Myocyte (in vitro differentiated cells): ENCODE data around the gene KAZN. TPM values are rescaled to one million over a fixed set of nuclear protein-coding genes. Genes with fewer than 3 reads are reported as not detected.

ENCODE experiments used
- DNase-seq: peaks from one replicate; pipeline ENCODE4 v3.0.0-alpha.2; 2012; ENCODE audit warnings: low read depth
- total RNA-seq: library from RNA; depleted of rRNA; stranded (reverse); fragments of >200 nt; gene quantifications from 2 replicates; pipeline ENCODE4 v1.2.3, GENCODE V29; 2014

The KAZN gene
- total RNA-seq, 1 donor from 2014 or later: 15.0 TPM

DNA sequence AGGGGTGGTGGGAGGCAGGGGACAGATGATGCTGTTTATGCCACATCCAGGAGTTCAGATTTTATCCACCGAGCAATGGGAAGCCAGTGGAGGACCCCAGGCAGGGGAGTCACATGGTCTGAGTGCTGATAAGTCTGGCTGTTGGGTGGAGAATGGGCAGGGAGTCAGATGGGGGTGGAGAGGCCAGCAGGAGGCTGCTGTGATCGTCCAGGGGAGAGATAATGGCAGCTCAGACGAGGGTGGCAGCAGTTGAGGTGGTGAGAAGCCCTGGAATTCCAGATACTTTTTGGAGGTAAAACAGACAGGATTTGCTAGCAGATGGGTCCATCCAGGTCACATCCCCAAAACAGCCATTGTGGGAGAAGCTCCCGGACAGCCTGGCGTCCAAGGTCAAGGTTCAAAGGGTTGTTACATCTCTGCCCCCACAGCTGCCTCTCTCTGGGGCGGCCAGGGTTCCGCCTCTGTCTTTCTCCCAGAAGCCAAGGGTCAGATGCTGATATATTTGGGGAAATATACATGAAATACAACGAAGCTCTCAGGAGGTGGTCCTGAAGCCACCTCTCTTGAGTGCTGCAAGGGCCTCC is 303.0 kb downstream of the KAZN start:
- DNase-seq: no peak

DNA sequence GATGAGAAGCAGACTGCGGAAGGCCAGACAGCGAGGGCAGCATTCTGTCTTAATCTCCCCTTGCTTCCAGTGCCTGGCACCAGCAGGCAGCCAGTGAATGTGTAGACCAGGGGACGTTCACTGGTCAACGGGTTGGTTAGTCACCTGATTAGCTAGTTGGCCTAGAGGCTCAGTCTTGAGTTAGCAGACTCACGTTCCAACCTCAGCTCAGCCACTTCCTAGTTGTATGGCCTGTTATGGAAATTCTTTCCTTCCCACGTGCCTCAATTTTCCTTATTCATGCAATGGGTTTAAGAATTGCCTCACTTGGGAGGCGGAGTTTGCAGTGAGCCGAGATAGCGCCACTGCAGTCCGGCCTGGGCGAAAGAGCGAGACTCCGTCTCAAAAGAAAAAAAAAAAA is 305.4 kb downstream of the KAZN start:
- DNase-seq: no peak

DNA sequence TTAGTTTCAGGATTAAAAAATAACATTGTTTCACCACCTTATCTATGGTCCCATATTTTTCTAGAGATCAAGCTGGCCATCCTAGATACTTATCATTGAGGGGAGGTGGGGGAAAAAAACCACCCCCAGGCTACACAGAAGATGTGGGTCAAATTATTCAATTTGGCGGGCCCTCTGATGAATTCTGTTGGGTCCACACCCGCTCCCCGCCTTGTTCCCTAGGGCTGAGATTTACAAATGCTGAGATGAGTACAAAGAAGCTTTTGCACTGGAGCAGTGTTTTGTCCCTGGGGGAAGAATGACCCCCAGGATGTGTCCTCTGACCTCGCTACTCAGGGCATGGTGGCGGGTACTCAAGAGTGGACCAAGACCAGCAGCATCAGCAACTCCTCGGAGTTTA is 308.2 kb downstream of the KAZN start:
- no peak for DNase-seq

DNA sequence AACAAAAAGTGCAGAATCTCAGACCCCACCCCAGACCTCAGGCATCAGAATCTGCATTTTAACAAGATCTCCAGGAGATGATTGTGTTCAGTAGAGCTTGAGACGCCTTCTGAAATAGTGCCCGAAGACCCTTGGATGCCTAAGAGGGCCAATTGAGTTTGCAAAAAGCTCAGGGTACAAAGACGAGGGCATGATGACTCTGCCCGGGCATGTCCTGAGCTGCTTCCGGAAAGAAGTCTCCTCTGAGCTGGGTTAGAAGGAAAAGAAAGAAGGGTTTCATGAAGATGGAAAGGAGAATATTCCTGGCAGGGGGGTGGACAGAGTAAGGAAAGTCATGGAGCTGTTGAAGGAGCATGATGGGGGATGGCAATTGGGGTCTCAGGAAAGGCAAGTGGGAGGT is 308.9 kb downstream of the KAZN start:
- no peak for DNase-seq

DNA sequence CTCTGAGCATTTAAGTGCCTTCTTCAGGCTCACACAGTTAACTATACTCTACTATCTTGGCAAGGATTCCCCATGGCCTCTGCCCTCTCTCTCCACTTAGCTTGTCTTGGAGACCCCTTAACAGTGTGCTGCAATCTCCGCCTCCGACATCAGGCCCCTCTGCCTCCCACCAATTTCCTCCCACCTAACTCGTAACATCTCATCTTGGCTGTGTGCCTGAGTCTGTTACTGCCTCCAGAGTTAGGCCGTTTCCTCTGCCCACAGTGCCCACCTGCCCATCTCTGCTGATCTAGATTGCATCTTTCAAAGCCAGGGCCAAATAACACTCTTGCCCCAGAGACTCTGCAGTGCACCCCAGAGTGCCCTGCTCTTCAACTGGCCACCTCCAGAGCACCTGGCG is 310.8 kb downstream of the KAZN start:
- DNase-seq: no peak

DNA sequence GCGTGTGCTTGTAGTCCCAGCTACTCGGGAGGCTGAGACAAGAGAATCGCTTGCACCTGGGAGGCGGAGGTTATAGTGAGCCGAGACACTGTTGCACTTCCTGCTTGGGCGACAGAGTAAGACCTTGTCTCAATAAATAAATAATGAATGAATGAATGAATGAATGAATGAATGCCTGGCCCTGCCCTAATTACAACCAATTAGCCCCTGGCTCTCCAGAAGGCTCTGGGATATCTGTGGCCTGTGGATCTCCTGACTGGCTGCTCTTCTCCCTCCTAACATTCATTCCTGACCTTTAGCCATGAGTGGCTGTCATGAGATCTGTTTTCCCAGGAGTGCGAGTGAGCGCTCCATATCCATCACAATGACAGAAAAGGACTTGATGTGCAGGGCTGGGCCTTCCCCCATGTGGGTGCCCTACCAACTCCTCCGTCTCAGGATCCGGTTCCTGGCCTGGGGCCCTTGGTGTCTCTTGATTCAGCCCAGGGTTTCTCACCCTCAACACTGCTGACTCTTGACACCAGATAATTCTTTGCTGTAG is 311.5 kb downstream of the KAZN start:
- no peak for DNase-seq

DNA sequence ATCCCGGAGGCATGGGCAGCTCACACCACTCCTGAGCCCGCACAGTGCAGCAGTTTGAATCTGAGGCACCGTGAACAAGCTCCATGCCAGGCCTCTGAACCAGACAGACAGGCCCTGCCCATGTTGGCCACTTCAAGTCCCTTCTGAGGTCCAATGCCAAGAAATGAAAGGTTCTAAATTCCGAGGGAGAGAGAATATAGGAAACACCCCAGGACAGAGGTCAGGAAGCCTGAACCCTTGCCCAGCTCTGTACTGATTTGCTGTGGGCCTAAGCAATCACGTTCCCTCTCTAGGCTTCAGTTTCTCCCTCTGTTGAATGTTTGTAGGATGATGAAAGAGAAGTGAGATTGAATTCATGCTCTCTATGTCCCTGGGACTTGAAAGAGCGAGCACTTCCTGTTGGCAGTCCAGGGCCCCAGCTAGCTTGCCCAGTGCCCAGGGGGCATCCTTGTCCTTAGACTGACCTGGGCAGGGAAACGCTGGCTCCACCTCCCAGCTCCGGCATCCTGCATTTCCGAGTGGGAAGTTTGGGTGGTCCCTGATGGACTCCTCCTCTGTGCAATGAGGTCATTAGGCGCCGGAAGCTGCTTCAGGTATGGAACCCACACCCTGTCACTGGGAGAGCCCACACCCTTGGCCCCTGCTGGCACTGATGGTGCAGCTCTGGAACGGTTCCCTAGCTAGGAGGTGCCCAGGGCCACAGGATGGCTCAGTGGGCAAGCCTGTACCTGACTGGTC is 312.7 kb downstream of the KAZN start:
- DNase-seq: no peak

DNA sequence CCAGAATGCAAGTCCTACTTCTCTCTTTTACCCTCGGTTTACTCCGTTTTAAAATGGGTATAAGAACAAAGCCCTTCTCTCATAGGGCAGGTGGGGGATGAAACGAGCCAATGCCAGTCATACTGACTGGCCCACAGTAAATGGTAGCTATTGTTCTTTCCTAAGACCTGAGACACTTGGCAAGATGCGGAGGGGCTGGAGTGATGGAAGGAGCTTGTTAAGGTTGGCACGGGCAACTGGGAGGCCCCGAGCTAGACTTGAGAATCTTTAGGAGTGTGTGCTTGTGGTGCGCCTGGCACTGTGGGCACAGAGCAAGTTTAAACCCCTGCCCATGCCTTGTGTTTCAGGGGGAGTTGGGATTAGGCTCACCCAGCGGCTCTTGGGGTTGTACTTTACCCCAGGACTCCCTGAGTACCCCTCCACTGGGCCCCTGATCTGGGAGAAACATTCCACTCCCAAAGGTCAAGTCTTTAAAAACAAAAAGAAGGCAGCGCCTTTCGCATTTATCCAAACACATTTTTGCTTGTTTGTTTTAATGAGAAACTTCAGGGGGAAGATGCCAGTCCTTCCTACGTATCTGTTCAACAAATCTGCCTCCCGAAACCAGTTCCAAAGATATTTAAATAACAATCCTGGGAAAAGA is 314.5 kb downstream of the KAZN start:
- DNase-seq: no peak

DNA sequence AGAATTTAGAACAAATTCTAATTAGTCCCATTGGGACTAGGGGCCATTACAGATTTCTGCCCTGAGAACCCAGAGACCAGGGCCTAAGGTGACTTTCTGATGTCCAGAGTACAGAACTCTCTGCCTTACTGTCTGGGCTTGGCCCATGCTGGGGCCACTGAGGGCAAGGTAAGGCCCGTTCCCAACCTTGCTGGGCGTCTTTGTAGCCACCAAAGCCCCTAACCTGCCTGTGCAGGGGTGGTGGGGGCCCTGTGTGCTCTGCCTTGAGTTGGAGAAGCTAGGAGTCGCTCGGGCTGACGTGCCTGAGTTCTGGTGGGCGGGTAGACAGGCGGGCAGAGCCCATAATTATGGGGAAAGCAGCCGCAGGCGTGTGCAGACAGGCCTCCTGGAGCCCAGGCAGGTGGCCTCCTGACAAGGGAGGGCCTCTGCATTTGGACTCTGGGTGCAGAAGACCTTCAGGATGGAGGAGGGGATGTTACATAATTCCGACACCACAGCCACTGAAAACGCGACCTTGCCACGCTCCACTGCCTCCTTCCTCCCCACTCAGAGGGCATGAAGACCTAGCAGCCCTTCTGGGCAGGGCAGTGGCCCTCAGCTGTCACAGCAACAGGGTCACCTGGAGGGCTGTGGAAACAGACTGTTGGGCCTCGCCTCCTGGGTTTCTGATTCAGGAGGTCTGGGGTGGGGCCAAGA is 315.1 kb downstream of the KAZN start:
- no peak for DNase-seq

DNA sequence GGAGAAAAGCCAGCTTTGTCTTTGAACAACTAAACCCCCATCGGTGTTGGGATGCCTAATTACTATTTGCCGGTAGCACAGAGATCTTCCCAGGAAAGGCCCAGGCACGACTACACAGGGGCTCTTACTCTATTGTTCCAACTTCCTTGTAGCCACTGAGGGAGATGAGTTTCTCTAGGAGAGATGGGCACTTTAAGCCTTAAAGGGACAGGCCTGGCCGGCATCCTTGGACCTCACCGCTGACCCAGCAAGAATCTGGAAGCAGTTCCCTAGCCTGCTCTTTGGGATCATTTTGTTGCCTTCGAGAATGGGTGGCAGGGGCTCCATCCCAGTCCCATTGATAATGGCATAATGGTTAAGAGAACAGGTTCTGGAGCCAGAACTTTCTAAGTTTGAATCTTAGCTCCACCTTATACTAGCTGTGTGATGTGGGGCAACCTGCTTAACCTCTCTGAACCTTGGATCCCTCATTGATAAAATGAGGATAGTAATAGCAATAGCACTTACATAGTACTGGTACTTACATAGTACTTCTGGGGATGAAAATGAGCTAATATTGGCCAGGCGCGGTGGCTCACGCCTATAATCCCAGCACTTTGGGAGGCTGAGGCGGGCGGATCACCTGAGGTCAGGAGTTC is 316.0 kb downstream of the KAZN start:
- DNase-seq: no peak

DNA sequence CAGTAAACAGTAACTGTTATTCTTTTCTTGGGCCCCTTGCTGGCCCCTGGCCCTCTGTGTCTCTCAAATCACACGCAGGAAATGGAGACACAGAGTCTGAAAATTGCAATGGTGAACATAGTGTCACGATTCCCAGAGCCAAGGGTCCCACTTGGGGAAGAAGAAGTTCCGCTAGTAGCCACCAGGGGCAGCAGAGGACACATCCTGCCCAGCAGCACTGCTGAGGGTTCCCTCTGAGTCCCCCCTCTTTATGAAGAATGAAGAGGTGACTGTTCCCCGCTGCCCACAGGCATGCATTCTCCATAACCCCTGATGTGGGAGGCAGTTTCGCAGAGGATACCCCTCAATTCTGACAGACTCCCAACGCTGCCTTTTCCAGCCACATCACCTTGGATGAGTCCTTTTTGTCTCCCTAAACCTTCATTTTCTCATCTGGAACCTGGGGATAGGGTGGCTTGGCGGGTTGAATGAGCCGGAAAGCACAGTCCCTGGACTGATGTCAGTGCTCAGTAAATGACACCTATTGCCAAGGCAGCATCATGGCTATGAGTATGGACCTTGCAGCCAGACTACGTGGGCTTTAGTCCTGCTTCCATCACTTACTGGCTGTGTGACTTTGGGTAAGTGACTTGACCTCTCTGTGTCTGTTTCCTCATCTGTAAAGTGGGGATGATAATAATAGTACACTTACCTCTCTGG is 317.0 kb downstream of the KAZN start:
- DNase-seq: peak; percentile 56

DNA sequence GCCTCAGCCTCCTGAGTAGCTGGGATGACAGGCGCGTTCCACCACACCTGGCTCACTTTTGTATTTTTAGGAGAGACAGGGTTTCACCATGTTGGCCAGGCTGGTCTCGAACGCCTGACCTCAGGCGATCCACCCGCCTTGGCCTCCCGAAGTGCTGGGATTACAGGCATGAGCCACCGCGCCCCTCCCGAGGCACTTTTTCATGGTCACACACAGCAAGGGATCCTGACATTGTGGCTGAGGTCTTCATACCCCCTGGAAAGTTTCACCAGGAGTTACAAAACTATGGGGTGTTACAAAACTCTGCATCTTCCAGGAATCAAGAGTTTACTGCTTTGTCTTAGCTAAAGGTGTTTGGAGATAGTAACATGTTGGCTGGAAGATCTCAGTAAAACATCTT is 320.8 kb downstream of the KAZN start:
- DNase-seq: no peak

DNA sequence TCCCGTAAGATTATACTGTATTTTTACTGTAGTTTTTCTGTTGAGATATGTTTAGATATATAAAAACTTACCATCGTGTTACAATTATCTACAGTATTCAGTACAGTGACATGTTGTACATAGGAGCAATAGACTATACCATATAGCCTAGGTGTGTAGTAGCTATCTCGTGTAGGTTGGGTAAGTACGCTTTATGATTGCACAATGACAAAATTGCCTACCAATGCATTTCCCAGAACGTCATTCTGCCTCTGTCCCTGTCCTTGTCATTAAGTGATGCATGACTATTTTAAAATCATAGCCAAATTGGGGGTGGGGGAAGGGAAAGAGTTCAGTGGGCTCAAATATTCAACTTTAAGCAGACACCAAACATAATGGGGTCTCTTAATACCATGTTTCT is 321.3 kb downstream of the KAZN start:
- DNase-seq: no peak

DNA sequence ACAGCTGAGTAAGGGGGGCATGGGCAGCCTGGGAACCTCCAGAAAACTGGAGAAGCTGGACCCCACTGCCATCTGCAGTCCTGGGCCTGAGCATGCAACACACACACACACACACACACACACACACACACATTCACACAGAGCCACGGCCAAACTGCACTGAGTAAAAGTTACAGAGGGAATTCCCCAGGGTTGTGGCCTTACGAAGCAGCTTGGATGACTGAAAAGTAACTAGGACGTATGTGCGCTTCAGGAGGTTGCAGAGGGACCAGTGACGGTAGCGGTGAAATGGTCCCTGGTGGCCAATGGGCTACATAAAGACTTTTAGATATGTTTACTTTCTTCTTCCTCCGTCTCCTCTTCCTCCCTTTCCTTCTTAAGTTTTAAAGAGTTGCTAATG is 322.6 kb downstream of the KAZN start:
- DNase-seq: no peak

DNA sequence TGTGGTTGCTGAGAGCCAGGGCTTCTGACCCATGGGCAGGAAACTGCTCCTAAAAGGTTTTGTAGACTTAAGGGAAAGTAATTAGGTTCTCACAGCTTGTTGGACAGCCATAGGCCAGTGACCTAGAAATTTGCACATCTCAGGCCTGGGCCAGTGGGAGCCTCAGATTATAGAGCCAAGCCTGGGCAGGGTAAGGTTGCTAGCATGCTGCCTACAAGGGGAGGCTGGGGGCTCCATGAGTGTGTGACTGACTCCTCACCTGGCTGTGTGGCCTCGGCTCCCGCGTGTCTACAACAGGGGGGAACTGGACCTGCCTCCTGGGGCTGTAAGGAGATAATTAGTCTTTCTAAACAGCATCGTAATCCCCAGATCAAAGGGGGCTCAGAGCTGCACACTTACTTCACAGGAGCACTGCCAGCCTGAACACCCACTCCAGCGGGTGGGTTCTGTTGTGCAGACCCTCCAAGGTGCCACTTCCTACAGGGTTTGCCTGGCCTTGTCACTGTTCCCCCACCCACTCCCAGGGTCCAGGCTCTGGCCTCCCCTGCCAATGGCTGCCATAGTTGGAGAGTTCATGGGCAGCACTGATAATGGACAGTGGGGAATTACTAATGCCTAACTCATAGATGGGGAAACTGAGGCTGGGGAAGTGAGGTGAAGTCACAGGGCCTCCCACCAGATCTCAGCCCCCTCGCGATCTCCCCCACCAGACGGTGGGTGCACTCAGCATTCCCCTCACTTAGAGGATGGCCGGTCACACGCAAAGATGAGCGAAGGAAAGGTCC is 324.6 kb downstream of the KAZN start:
- no peak for DNase-seq

DNA sequence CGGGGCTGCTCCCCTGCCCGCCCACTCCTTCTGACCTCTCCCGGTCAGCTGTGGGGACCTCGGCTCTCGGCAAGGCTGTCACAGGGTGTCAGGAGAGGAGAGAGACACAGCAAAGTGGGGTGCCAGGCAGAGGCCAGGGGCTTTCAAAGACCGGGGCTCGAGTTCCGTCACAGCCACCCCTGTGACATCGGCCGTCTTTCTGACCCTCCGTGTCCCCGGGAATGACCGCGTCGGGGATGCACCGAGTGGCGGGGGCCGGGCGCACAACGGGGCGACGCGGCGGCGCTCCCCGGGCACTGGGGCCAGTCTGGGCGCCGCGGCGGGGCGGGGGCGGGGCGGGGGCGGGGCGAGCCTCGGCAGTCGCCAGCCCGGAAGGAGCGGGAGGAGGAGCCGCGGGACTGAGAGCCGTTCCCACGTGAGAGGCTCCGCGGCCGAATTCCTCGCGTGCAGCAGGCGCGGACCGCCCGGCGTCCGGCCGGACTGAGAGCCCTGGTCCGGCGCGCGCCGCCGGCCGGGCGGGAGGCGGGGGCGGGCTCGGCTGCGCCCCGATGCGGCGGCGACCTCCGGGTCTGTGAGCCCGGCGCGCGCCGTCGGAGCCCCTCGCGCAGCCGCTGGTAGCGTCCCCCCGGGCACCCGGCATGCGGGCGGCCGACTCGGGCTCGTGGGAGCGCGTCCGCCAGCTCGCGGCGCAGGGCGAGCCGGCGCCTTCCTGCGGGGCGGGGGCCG is 325.4 kb downstream of the KAZN start:
- DNase-seq: peak; percentile 78

DNA sequence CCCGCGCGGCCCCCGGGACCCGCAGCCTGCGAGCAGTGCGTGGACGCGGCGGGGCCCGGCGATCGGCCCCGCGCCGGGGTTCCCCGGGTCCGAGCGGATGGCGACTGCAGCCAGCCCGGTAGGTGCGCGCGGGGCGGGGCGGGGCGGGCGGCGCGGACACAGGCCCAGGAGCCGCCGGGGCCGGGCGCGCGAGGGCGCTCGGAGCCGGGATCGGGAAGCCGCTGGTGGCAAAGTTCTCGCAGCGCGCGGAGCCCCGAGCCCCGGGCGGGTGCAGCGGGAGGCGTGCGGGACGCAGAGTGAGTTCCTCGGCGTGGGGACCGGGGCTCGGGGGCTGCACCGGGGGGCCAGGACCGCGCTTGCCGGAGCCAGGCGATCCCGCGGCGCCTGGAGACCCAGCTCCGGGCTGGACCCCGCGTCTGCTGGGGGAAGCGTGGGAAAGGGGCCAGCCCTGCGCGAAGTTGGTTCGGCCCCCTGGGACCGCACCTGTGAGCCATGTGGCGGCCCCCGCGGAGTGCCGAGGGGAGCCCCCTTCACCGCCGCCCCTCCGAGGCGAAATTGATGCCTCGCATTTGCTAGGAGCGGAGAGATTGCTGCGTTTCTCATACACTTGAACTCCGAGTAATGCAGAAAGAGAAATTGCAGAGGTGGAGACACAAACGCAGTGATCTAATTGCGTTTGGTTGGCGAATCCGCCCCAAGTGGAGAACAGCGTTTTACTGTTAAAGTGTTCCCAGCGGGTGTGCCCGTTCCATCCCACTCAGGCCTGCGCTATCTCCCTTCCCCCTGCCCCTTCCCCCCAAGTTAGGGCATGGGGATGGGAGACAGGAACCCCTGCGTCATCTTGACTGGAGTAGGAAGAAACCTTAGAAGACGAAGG is 326.2 kb downstream of the KAZN start:
- peak; percentile 67 for DNase-seq
